Mesangial cell (primary cell): ENCODE results near the gene SLC6A5. TPM values are rescaled to one million over a fixed set of nuclear protein-coding genes. Genes with fewer than 3 reads are reported as not detected.

ENCODE experiments used
- total RNA-seq: library from RNA; depleted of rRNA; stranded (reverse); fragments of >200 nt; gene quantifications from 2 replicates; pipeline ENCODE4 v1.2.3, GENCODE V29; 2015

SLC6A5 gene
- not detected in 2 replicates for total RNA-seq

GRCh38 chr11:20599221-20600019 is at the start of gene SLC6A5:
SLC6A5 (plus strand) TSS chr11:20599608; CDS start chr11:20599673, 65 bp downstream.

DNA sequence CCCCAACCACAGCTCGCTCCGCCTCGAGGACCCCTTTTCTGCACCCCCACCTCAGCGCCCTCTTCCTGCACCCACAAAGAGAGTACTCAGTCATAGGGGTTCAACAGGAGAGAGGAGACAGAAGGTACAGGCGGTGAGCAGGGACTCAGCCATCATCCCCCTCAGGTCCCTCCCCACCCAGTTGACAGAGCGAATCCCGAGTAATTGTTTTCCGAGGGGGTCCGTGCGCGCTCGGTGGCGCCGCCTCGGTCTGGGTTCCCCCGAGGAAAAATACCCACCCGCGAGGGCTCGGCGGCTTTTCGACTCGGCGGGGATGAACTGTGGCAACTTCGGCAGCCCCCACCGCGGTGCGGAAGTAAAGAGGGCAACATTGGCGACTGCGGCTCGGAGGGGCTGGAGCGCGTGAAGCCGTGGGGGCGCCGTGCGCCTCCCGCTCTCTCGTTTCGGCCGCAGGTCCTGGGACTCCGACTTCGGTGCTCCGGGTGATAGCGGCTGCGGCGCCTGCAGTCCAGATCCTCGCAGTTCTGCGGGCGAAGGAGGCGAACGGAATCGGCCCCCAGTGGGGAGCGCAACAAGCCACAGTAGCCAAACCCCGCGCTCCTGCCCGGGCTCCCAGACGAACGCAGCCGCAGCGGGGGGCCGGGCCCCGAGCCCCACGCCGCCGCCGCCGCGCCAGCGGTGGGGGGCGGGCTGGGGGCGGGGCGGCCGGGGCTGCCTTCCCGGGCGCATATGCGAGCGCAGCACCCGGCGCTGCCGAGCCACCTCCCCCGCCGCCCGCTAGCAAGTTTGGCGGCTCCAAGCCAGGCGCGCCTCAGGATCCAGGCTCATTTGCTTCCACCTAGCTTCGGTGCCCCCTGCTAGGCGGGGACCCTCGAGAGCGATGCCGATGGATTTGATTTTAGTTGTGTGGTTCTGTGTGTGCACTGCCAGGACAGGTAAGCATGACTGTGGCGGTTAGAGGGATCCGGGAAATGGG is 69.7 kb downstream of the SLC6A5 start, which contains the start of gene NELL1:
NELL1 (plus strand) TSS at position 743 of the 976 bp plus-strand sequence.

Other genes starting within 250 kb of the SLC6A5 start
- gene HTATIP2, start 235.9 kb upstream of the SLC6A5 start, total RNA-seq = 30.8 and 35.7 TPM in 2 replicates
- 11.5 and 17.9 TPM in 2 replicates for gene PRMT3, start 211.9 kb upstream of the SLC6A5 start, total RNA-seq
- gene NELL1, start 70.0 kb downstream of the SLC6A5 start, total RNA-seq = not detected in 2 replicates